K562 (cell line): ENCODE results near the gene OCA2. TPM values are rescaled to one million over a fixed set of nuclear protein-coding genes. Genes with fewer than 3 reads are reported as not detected.

Source experiments
- ATAC-seq: fragments of 200-7000 bp; cut with Tn5 transposase; 3 replicates; pipeline ENCODE4 v1.9.1; 2020; ENCODE audit warnings: moderate library complexity
- BruUV-seq: library from RNA; stranded (reverse); fragments of 400-500 nt; replicated peaks from 2 replicates; lab custom pipeline; 2021; lab: Mats Ljungman, UMichigan
- CTCF ChIA-PET: fragments of 300-600 bp; formaldehyde crosslinking; extraction: SDS; loops from one replicate; lab custom pipeline; 2021; ENCODE audit warnings: low intra/inter-chr PET ratio; lab: Yijun Ruan, JAX
- POLR2A ChIA-PET: fragments of 300-600, 350-650 bp; sonication (Branson Sonifier 250); formaldehyde crosslinking; extraction: SDS; loops from one replicate; lab custom pipeline; 2021; ENCODE audit warnings: antibody characterized with exemption, inconsistent platforms; lab: Yijun Ruan, JAX
- DNase-seq, 4 experiments: peaks; one replicate each; pipeline versions ENCODE4 v3.0.0 to v3.0.0-alpha.2; 2011 to 2018; ENCODE audit warnings: low spot score in 3 of 4, mixed read lengths in 3 of 4; ENCODE audit errors: extremely low read depth in 1 of 4
- FAIRE-seq: peaks from 2 replicates; lab custom pipeline; 2011; peaks lifted over from hg19 to GRCh38; lab: Jason Lieb, UNC
- H2AFZ ChIP-seq: 2 replicates; pipeline ENCODE4 v1.6.0; 2011; ENCODE audit warnings: low read depth, low read length, control low read depth, inconsistent platforms
- H3K27ac ChIP-seq: fragments of 200-600 bp; 3 replicates; pipeline ENCODE4 v1.8.0; 2011; ENCODE audit warnings: low read depth, mild to moderate bottlenecking, control low read depth, inconsistent platforms, low read length, moderate library complexity, mixed read lengths; ENCODE audit errors: extremely low read depth
- H3K27me3 ChIP-seq, 2 experiments: fragments of 300-600 bp in 1 of 2; 2 replicates in 1 of 2; 3 replicates in 1 of 2; pipeline versions ENCODE4 v1.6.0 to v1.8.0; 2011; ENCODE audit warnings: inconsistent platforms in 2 of 2, low read length in 2 of 2, mild to moderate bottlenecking in 1 of 2, mixed read lengths in 1 of 2, moderate library complexity in 1 of 2; ENCODE audit not compliant: control insufficient read depth in 2 of 2, insufficient read depth in 2 of 2
- H3K36me3 ChIP-seq: fragments of 300-600 bp; 3 replicates; pipeline ENCODE4 v1.8.0; 2011; ENCODE audit warnings: mild to moderate bottlenecking, low read length, inconsistent platforms; ENCODE audit not compliant: control insufficient read depth, insufficient read depth
- H3K4me1 ChIP-seq, 2 experiments: fragments of 200-600 bp in 1 of 2; replicated peaks in 1 of 2; 2 replicates in 1 of 2; 3 replicates in 1 of 2; pipeline versions ENCODE4 v1.5.1 to v1.8.0; 2011; ENCODE audit warnings: inconsistent platforms in 2 of 2, low read length in 2 of 2, mild to moderate bottlenecking in 1 of 2, mixed read lengths in 1 of 2, moderate library complexity in 1 of 2; ENCODE audit not compliant: control insufficient read depth in 2 of 2, insufficient read depth in 2 of 2
- H3K4me2 ChIP-seq: 2 replicates; pipeline ENCODE4 v1.6.1; 2011; ENCODE audit warnings: low read length, control low read depth, inconsistent platforms, mixed read lengths; ENCODE audit not compliant: insufficient read depth
- H3K4me3 ChIP-seq: fragments of 200-600 bp; sonication (generic), shearing (Covaris generic); 2 replicates; pipeline ENCODE4 v1.5.1; 2016; ENCODE audit warnings: control low read depth, inconsistent platforms
- H3K79me2 ChIP-seq: fragments of 200-600 bp; 3 replicates; pipeline ENCODE4 v1.8.0; 2011; ENCODE audit warnings: low read length, inconsistent platforms; ENCODE audit not compliant: control insufficient read depth, insufficient read depth
- H3K9ac ChIP-seq, 2 experiments: 2 replicates each; pipeline versions ENCODE4 v1.6.0 to v1.6.1; 2011; ENCODE audit warnings: low read depth in 2 of 2, low read length in 2 of 2, control low read depth in 1 of 2, inconsistent platforms in 1 of 2, mild to moderate bottlenecking in 1 of 2, mixed read lengths in 1 of 2; ENCODE audit not compliant: insufficient read depth in 1 of 2
- H3K9me1 ChIP-seq: one replicate; pipeline ENCODE4 v1.6.0; 2011; ENCODE audit warnings: inconsistent platforms, mild to moderate bottlenecking, low read length, moderate library complexity; ENCODE audit not compliant: control insufficient read depth, insufficient read depth
- H3K9me3 ChIP-seq: replicated peaks from 2 replicates; pipeline ENCODE4 v1.5.1; 2011; ENCODE audit warnings: low read depth, low read length, inconsistent platforms; ENCODE audit not compliant: control insufficient read depth, insufficient read depth
- H4K20me1 ChIP-seq: replicated peaks from 2 replicates; pipeline ENCODE4 v1.6.1; 2011; ENCODE audit warnings: low read length, inconsistent platforms, mixed read lengths; ENCODE audit not compliant: control insufficient read depth, insufficient read depth
- CBX3 ChIP-seq, 2 experiments: IDR thresholded peaks; 1 replicate in 1 of 2; 2 replicates in 1 of 2; pipeline ENCODE4 v1.6.1; 2012; ENCODE audit warnings: inconsistent platforms in 2 of 2, low read length in 2 of 2, borderline replicate concordance in 1 of 2, control low read depth in 1 of 2
- HLTF ChIP-seq: fragments of 450-650 bp; IDR thresholded peaks from 2 replicates; pipeline ENCODE4 v1.6.1; 2016
- MECOM ChIP-seq: fragments of 250-450 bp; sonication (Bioruptor Pico); IDR thresholded peaks from 2 replicates; pipeline ENCODE4 v1.8.0; 2022; ENCODE audit warnings: inconsistent platforms
- MEIS2 ChIP-seq: fragments of 450-650 bp; IDR thresholded peaks from 2 replicates; pipeline ENCODE4 v1.6.1; 2014; ENCODE audit warnings: mild to moderate bottlenecking; ENCODE audit not compliant: partially characterized antibody
- TRIM24 ChIP-seq, 2 experiments: fragments of 450-650 bp; IDR thresholded peaks; 2 replicates each; pipeline ENCODE4 v1.6.1; 2016
- TRIM28 ChIP-seq: fragments of 450-650 bp; IDR thresholded peaks from 2 replicates; pipeline ENCODE4 v1.6.1; 2017
- ZEB2 ChIP-seq: fragments of 450-650 bp; IDR thresholded peaks from 2 replicates; pipeline ENCODE4 v1.6.1; 2016
- ZFP30 ChIP-seq: fragments of 250-450 bp; sonication (Bioruptor Pico); IDR thresholded peaks from 2 replicates; pipeline ENCODE4 v1.8.0; 2022; ENCODE audit warnings: moderate library complexity, mild to moderate bottlenecking, inconsistent platforms, borderline replicate concordance
- ZNF134 ChIP-seq: fragments of 250-450 bp; sonication (Bioruptor Pico); conservative IDR thresholded peaks from 2 replicates; pipeline ENCODE4 v1.4.0; 2020
- WGBS: fragments of 100-300 bp; shearing (Covaris generic); methylation state at CpG from one replicate; pipeline ENCODE4 v1.1.6; 2016; ENCODE audit warnings: low coverage, mixed read lengths; ENCODE audit not compliant: insufficient coverage; ENCODE audit errors: missing lambda C conversion rate; 5-methylcytosine and 5-hydroxymethylcytosine counted together
- in situ Hi-C: fragments of 300-500 bp; cut with MboI; formaldehyde crosslinking; loops from 4 replicates; pipeline ENCODE4 v1.15.0; 2018; ENCODE audit warnings: inconsistent platforms, mixed read lengths
- intact Hi-C: fragments of 100-400 bp; cut with micrococcal nuclease; formaldehyde crosslinking; loops from 2 replicates; pipeline ENCODE4 v1.14.2; 2022
- polyA plus RNA-seq, 8 experiments: library from polyadenylated mRNA; depleted of rRNA in 4 of 8; stranded (reverse) in 5 of 8; unstranded in 3 of 8; fragments of >200 nt; fragmentation: Nextera tagmentation in 2 of 8; fragmentation: Illumina TruSeq in 1 of 8; extraction: Ambion mirVana in 2 of 8; extraction: Trizol in 1 of 8; gene quantifications; 2 replicates each; pipeline versions ENCODE4 v1.2.1 to v1.2.3, GENCODE V29; 2011 to 2014; ENCODE audit warnings: inconsistent platforms in 1 of 8, missing spikeins in 1 of 8
- total RNA-seq, 7 experiments: library from RNA; depleted of rRNA in 6 of 7; stranded (reverse); fragments of >200 nt in 6 of 7; fragmentation: Illumina TruSeq in 2 of 7; extraction: Trizol in 2 of 7; gene quantifications; 2 replicates each; pipeline versions ENCODE4 v1.2.1 to v1.2.3, GENCODE V29; 2011 to 2021; ENCODE audit warnings: low replicate concordance in 1 of 7
- TF ChIP-seq, protein P1 (sequence below): IDR thresholded peaks from 2 replicates; pipeline ENCODE4 v1.6.1; 2016; ENCODE audit warnings: missing genetic modification characterization, missing compliant biosample characterization
- TF ChIP-seq, protein P2 (sequence below): fragments of 250-450 bp; sonication (Bioruptor Pico); IDR thresholded peaks from 2 replicates; pipeline ENCODE4 v1.5.1; 2021; ENCODE audit warnings: mild to moderate bottlenecking
- TF ChIP-seq, protein P3 (sequence below), 3 experiments: fragments of 200-800 bp in 1 of 3; fragments of 250-450 bp in 1 of 3; fragments of 450-650 bp in 1 of 3; sonication (Bioruptor Pico) in 1 of 3; sonication (Bioruptor generic) in 1 of 3; formaldehyde crosslinking in 1 of 3; IDR thresholded peaks; 2 replicates each; pipeline versions ENCODE4 v1.6.1 to v1.8.0; 2016 to 2022; ENCODE audit warnings: mild to moderate bottlenecking in 2 of 3, missing genetic modification characterization in 2 of 3, missing compliant biosample characterization in 1 of 3, moderate library complexity in 1 of 3
- TF ChIP-seq, protein P4 (sequence below): fragments of 450-650 bp; IDR thresholded peaks from 2 replicates; pipeline ENCODE4 v1.6.1; 2018; ENCODE audit warnings: mild to moderate bottlenecking, low read depth; ENCODE audit not compliant: partially characterized antibody

Gene OCA2
- total and polyA plus RNA-seq, 9 of the 15 experiments (the other 6 are each of a cell fraction or from before 2014, with no cell fraction given) = 0.07 to 0.59 (median 0.17) TPM; not detected in 1

DNA sequence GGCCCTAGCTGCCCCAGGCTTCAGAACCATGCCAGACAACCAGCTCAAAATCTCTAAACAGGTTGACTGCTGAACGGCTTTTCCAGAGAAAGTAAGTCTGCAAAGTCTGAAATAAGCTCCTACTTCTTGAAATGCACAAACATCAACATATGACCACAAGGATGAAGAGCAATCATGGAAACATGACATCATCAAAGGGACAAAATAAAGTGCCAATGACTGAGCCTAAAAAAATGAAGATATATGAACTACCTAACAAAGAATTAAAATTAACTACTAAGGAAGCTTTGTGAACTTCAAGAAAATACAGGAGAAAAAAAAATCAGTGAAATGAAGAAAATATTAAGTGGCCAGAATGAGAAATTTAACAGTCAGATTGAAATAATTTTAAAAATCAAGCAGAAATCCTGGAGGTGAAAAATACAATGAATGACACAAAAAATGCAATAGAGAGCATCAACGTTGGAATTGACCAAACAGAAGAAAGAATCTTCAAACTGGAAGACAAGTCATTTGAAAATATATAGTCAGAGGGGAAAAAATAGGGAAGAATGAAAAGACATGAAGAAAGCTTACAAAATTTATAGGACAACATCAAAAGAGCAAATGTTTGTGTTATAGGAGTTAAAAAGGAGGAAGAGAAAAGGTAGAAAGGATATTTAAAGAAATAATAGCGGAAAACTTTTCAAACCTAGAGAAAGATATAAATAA, 364.2 kb downstream of the OCA2 start:
- WGBS = 0% methylated on average over 3 of the region's 3 CpGs
- no peak overlapping the region for H3K9ac ChIP-seq
- intact Hi-C loops = no loop called here
- H3K36me3 ChIP-seq = no peaks in the 10 kb centered on the region
- ATAC-seq = no peak
- H3K4me1 ChIP-seq = no peaks in the 10 kb centered on the region
- no peak for DNase-seq
- no peak overlapping the region for H2AFZ ChIP-seq
- H3K4me2 ChIP-seq = no peak overlapping the region
- no peaks in the 10 kb centered on the region for H4K20me1 ChIP-seq
- H3K9me3 ChIP-seq = peaks cover 5% of the 10 kb centered on the region; the same call in 1 of the 2 replicates
- H3K4me3 ChIP-seq = no peak overlapping the region
- no peaks in the 10 kb centered on the region for H3K27me3 ChIP-seq
- ChIA-PET POLR2A (no interaction called here), CTCF (no interaction called here)
- H3K79me2 ChIP-seq = no peaks in the 10 kb centered on the region
- in situ Hi-C loops = no loop called here
- no peak overlapping the region for H3K27ac ChIP-seq
- H3K9me1 ChIP-seq = no peaks in the 10 kb centered on the region
- BruUV-seq = no TSS peak
- FAIRE-seq = peak; percentile 26
- TF ChIP-seq HLTF (peak; percentile 86), CBX3 (IDR thresholded peaks at IDR 0.05; ENCODE audit: borderline replicate concordance in 1 of 2, low read length in 2 of 2) (peak in 1 of 2 experiments; percentile 71; a peak in 2 of 3 replicates), ZFP30 (peak; percentile 99), ZEB2 (peak; percentile 83), MEIS2 (no peak), ZNF134 (CRISPR knock-in tag) (no peak), TRIM24 (IDR thresholded peaks at IDR 0.05) (peak in 1 of 2 experiments; percentile 65; a peak in 2 of 4 replicates), MECOM (no peak), TRIM28 (peak; percentile 94)
- TF ChIP-seq, protein P1, sequence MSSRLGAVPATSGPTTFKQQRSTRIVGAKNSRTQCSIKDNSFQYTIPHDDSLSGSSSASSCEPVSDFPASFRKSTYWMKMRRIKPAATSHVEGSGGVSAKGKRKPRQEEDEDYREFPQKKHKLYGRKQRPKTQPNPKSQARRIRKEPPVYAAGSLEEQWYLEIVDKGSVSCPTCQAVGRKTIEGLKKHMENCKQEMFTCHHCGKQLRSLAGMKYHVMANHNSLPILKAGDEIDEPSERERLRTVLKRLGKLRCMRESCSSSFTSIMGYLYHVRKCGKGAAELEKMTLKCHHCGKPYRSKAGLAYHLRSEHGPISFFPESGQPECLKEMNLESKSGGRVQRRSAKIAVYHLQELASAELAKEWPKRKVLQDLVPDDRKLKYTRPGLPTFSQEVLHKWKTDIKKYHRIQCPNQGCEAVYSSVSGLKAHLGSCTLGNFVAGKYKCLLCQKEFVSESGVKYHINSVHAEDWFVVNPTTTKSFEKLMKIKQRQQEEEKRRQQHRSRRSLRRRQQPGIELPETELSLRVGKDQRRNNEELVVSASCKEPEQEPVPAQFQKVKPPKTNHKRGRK = peak; percentile 56
- TF ChIP-seq, protein P2, sequence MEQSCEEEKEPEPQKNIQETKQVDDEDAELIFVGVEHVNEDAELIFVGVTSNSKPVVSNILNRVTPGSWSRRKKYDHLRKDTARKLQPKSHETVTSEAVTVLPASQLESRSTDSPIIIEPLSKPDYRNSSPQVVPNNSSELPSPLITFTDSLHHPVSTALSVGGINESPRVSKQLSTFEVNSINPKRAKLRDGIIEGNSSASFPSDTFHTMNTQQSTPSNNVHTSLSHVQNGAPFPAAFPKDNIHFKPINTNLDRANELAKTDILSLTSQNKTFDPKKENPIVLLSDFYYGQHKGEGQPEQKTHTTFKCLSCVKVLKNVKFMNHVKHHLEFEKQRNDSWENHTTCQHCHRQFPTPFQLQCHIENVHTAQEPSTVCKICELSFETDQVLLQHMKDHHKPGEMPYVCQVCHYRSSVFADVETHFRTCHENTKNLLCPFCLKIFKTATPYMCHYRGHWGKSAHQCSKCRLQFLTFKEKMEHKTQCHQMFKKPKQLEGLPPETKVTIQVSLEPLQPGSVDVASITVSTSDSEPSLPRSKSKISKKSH (CRISPR knock-in tag) = peak; percentile 79; the same call in 1 of the 2 replicates
- TF ChIP-seq, protein P3, sequence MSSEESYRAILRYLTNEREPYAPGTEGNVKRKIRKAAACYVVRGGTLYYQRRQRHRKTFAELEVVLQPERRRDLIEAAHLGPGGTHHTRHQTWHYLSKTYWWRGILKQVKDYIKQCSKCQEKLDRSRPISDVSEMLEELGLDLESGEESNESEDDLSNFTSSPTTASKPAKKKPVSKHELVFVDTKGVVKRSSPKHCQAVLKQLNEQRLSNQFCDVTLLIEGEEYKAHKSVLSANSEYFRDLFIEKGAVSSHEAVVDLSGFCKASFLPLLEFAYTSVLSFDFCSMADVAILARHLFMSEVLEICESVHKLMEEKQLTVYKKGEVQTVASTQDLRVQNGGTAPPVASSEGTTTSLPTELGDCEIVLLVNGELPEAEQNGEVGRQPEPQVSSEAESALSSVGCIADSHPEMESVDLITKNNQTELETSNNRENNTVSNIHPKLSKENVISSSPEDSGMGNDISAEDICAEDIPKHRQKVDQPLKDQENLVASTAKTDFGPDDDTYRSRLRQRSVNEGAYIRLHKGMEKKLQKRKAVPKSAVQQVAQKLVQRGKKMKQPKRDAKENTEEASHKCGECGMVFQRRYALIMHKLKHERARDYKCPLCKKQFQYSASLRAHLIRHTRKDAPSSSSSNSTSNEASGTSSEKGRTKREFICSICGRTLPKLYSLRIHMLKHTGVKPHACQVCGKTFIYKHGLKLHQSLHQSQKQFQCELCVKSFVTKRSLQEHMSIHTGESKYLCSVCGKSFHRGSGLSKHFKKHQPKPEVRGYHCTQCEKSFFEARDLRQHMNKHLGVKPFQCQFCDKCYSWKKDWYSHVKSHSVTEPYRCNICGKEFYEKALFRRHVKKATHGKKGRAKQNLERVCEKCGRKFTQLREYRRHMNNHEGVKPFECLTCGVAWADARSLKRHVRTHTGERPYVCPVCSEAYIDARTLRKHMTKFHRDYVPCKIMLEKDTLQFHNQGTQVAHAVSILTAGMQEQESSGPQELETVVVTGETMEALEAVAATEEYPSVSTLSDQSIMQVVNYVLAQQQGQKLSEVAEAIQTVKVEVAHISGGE (CRISPR knock-in tag; IDR thresholded peaks at IDR 0.05) = no peak
- TF ChIP-seq, protein P4, sequence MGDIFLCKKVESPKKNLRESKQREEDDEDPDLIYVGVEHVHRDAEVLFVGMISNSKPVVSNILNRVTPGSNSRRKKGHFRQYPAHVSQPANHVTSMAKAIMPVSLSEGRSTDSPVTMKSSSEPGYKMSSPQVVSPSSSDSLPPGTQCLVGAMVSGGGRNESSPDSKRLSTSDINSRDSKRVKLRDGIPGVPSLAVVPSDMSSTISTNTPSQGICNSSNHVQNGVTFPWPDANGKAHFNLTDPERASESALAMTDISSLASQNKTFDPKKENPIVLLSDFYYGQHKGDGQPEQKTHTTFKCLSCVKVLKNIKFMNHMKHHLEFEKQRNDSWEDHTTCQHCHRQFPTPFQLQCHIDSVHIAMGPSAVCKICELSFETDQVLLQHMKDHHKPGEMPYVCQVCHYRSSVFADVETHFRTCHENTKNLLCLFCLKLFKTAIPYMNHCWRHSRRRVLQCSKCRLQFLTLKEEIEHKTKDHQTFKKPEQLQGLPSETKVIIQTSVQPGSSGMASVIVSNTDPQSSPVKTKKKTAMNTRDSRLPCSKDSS = peak; percentile 89
